ENCODE results near the gene EMC7. TPM values are rescaled to one million over a fixed set of nuclear protein-coding genes. Genes with fewer than 3 reads are reported as not detected.

EMC7 gene
- total RNA-seq, 1 donor from 2014 or later, result 31.9 TPM

DNA sequence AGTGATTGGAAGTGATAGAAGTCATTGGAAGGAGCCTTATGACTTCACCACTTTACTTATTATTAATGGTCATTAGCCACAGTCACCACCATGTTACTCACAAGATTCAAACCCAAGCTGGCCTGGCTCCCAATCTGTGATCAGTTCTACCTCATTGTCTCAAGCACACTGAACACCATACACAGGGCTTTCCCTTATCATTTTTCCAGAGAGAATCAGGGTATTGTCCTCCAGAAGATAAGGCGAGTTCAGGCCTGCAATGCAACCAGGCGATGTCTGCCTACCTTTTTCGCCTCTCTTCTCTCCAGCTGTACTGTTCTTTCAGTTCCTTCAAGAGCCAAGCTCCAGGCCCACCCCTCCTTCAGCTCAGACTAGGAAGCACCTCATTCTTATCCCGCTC lies 24.9 kb downstream of the EMC7 start:
- Mint-ChIP-seq H3K27me3 (no peaks in the 10 kb centered on the region), H3K4me3 (no peak overlapping the region), H3K4me1 (no peaks in the 10 kb centered on the region), H3K9me3 (no peaks in the 10 kb centered on the region), H3K27ac (no peak overlapping the region), H3K36me3 (ENCODE audit: low read depth) (peaks cover 12% of the 10 kb centered on the region)
- no peak for TF ChIP-seq CTCF (IDR thresholded peaks at IDR 0.05)
- ChIA-PET POLR2A (no interaction called here), CTCF (no interaction called here)
- intact Hi-C loops (cut with micrococcal nuclease), result no loop called here
- DNase-seq (no peak), ATAC-seq (ENCODE audit: low read depth) (no peak)

GRCh38 chr15:34070003-34070402 lies 31.7 kb downstream of the EMC7 start:
- no peak overlapping the region for H3K4me3 Mint-ChIP-seq
- H3K4me1 Mint-ChIP-seq, result no peaks in the 10 kb centered on the region
- TF ChIP-seq CTCF (IDR thresholded peaks at IDR 0.05), result no peak
- no peak for ATAC-seq (ENCODE audit: low read depth)
- ChIA-PET CTCF (no interaction called here), POLR2A (no interaction called here)
- H3K27me3 Mint-ChIP-seq, result no peaks in the 10 kb centered on the region
- peaks cover 4% of the 10 kb centered on the region for H3K36me3 Mint-ChIP-seq (ENCODE audit: low read depth)
- DNase-seq, result no peak
- intact Hi-C loops (cut with micrococcal nuclease), result no loop called here
- no peak overlapping the region for H3K27ac Mint-ChIP-seq
- H3K9me3 Mint-ChIP-seq, result no peaks in the 10 kb centered on the region

- intact Hi-C loops (cut with micrococcal nuclease), result no loop called here
- ChIA-PET CTCF (interaction anchor here (1.5 kb wide), 1 partner anchor 143 kb away, joined by 7 read pairs; the partner anchor contains the start of gene KATNBL1), POLR2A (no interaction called here)
- H3K27me3 Mint-ChIP-seq, result no peaks in the 10 kb centered on the region
- ATAC-seq (ENCODE audit: low read depth) (no peak), DNase-seq (no peak)
- TF ChIP-seq CTCF (IDR thresholded peaks at IDR 0.05), result no peak
- no peak overlapping the region for H3K4me3 Mint-ChIP-seq
- peaks cover 4% of the 10 kb centered on the region for H3K4me1 Mint-ChIP-seq
- H3K36me3 Mint-ChIP-seq (ENCODE audit: low read depth), result no peaks in the 10 kb centered on the region
- H3K9me3 Mint-ChIP-seq, result no peaks in the 10 kb centered on the region
- H3K27ac Mint-ChIP-seq, result no peak overlapping the region
Measured at GRCh38 chr15:34065941-34066340, 35.7 kb downstream of the EMC7 start.

DNA sequence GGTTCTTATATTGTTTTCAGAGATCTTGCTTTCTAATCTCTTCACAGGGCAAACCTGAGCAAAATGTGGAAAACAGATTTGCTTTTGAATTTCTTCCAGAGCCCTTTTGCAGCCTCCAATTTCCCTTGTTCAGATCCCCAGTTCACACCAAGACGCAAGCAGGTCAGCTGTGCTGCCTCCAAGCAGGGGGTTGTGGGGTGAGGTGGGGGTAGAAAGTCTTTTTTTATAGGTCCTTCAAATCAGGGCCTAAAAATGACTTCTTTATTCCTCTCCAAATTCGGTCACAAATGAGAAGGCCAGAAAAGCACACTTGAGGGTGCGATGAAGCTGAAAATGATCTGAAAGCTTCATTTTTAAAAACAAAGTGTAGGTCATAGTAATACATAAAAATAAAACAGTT lies 36.4 kb downstream of the EMC7 start:
- POLR2A ChIA-PET, result no interaction called here
- no peak overlapping the region for H3K27ac Mint-ChIP-seq
- peaks cover 4% of the 10 kb centered on the region for H3K4me1 Mint-ChIP-seq

DNA sequence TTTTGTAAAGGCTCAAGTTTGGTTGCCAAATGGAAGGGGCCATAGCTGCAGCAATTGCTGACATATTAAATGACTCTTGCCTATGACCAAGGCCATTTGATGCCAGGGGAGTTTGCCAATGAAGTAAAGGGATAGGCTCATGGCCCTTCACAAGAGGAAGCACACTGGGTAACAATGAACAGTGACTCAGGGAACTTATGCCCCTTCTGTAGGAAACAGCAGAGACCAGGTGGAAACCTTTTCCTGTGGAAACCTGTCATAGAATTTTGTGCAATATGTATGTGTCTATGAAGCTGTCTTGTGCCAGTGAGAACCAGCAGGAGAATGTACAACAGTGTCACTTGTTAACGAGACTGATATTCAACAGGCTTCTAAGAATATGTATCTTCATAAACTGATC lies 37.2 kb downstream of the EMC7 start:
- DNase-seq, result no peak
- no peak overlapping the region for H3K4me3 Mint-ChIP-seq
- CTCF ChIA-PET, result interaction anchor here (4.4 kb wide), 1 partner anchor 146 kb away, joined by 53 read pairs; the partner anchor contains the start of gene KATNBL1
- H3K27ac Mint-ChIP-seq, result no peak overlapping the region
- H3K9me3 Mint-ChIP-seq, result no peaks in the 10 kb centered on the region
- no peak for TF ChIP-seq CTCF (IDR thresholded peaks at IDR 0.05)
- H3K27me3 Mint-ChIP-seq, result no peaks in the 10 kb centered on the region
- intact Hi-C loops (cut with micrococcal nuclease), result no loop called here
- peaks cover 4% of the 10 kb centered on the region for H3K4me1 Mint-ChIP-seq
- ATAC-seq (ENCODE audit: low read depth), result no peak
- POLR2A ChIA-PET, result no interaction called here
- H3K36me3 Mint-ChIP-seq (ENCODE audit: low read depth), result no peaks in the 10 kb centered on the region

More for the DNA sequence above, 36.4 kb downstream of the EMC7 start:
- DNase-seq, result no peak
- TF ChIP-seq CTCF (IDR thresholded peaks at IDR 0.05), result no peak
- Mint-ChIP-seq H3K36me3 (ENCODE audit: low read depth) (no peaks in the 10 kb centered on the region), H3K9me3 (no peaks in the 10 kb centered on the region), H3K27me3 (no peaks in the 10 kb centered on the region), H3K4me3 (no peak overlapping the region)
- CTCF ChIA-PET, result interaction anchor here (1.5 kb wide), 1 partner anchor 144 kb away, joined by 7 read pairs; the partner anchor contains the start of gene KATNBL1
- no peak for ATAC-seq (ENCODE audit: low read depth)
- intact Hi-C loops (cut with micrococcal nuclease), result no loop called here
